IMR-90 (cell line): ENCODE measurements around the gene CHD6. TPM values are rescaled to one million over a fixed set of nuclear protein-coding genes. Genes with fewer than 3 reads are reported as not detected.
A peak's percentile ranks its signal among the peaks of the same experiment; 100 is the strongest.

ENCODE experiments used
- ATAC-seq: fragments of 200-7000 bp; cut with Tn5 transposase; 2 replicates; pipeline ENCODE4 v1.9.1; 2020; ENCODE audit warnings: low read depth, mild to moderate bottlenecking, moderate library complexity
- BruUV-seq: library from RNA; stranded (reverse); fragments of 400-500 nt; replicated peaks from 2 replicates; lab custom pipeline; 2021; lab: Mats Ljungman, UMichigan
- CTCF ChIA-PET: fragments of 300-600 bp; formaldehyde crosslinking; extraction: SDS; loops from one replicate; lab custom pipeline; 2021; ENCODE audit warnings: antibody characterized with exemption; lab: Yijun Ruan, JAX
- POLR2A ChIA-PET: fragments of 300-600 bp; sonication (Branson Sonifier 250); formaldehyde crosslinking; loops from one replicate; lab custom pipeline; 2022; ENCODE audit warnings: antibody characterized with exemption; ENCODE audit not compliant: unreplicated experiment; lab: Charles Lee
- DNase-seq: peaks from one replicate; pipeline ENCODE4 v3.0.0; 2013
- H2AFZ ChIP-seq: replicated peaks from 2 replicates; pipeline ENCODE3; 2013; ENCODE audit warnings: low read length, mild to moderate bottlenecking; ENCODE audit not compliant: poor library complexity
- H2AK5ac ChIP-seq: 2 replicates; pipeline ENCODE4 v1.6.1; 2013; ENCODE audit warnings: low read depth, low read length, inconsistent platforms
- H2AK9ac ChIP-seq: replicated peaks from 2 replicates; pipeline ENCODE3; 2013; ENCODE audit warnings: mild to moderate bottlenecking, low read depth, low read length, moderate library complexity; ENCODE audit not compliant: poor library complexity
- H2BK120ac ChIP-seq: 2 replicates; pipeline ENCODE4 v1.6.1; 2013; ENCODE audit warnings: low read depth, low read length, inconsistent platforms
- H2BK15ac ChIP-seq: 3 replicates; pipeline ENCODE4 v1.6.1; 2013; ENCODE audit warnings: low read depth, low read length, inconsistent platforms
- H2BK20ac ChIP-seq: 2 replicates; pipeline ENCODE4 v1.6.1; 2013; ENCODE audit warnings: low read depth, mild to moderate bottlenecking, inconsistent platforms, low read length, moderate library complexity
- H2BK5ac ChIP-seq: 2 replicates; pipeline ENCODE4 v1.6.1; 2013; ENCODE audit warnings: mild to moderate bottlenecking, low read depth, low read length, inconsistent platforms; ENCODE audit not compliant: poor library complexity, severe bottlenecking
- H3K14ac ChIP-seq: replicated peaks from 2 replicates; pipeline ENCODE4 v1.6.1; 2013; ENCODE audit warnings: low read depth, low read length, inconsistent platforms
- H3K18ac ChIP-seq: 2 replicates; pipeline ENCODE4 v1.6.1; 2013; ENCODE audit warnings: low read depth, low read length, control low read depth
- H3K23ac ChIP-seq: 2 replicates; pipeline ENCODE4 v1.6.1; 2013; ENCODE audit warnings: low read depth, low read length, inconsistent platforms
- H3K27ac ChIP-seq: 2 replicates; pipeline ENCODE4 v1.5.1; 2013; ENCODE audit warnings: mild to moderate bottlenecking, control low read depth, low read length; ENCODE audit not compliant: insufficient read depth
- H3K27me3 ChIP-seq: 2 replicates; pipeline ENCODE4 v1.6.1; 2013; ENCODE audit warnings: low read length; ENCODE audit not compliant: control insufficient read depth, insufficient read depth
- H3K36me3 ChIP-seq: 2 replicates; pipeline ENCODE4 v1.6.1; 2013; ENCODE audit warnings: low read length, mixed read lengths; ENCODE audit not compliant: control insufficient read depth, insufficient read depth
- H3K4ac ChIP-seq: 2 replicates; pipeline ENCODE4 v1.6.1; 2013; ENCODE audit warnings: low read depth, low read length, inconsistent platforms
- H3K4me1 ChIP-seq: 2 replicates; pipeline ENCODE4 v1.6.1; 2013; ENCODE audit warnings: low read length, mixed read lengths; ENCODE audit not compliant: control insufficient read depth, insufficient read depth
- H3K4me2 ChIP-seq: 2 replicates; pipeline ENCODE4 v1.6.1; 2013; ENCODE audit warnings: low read depth, mild to moderate bottlenecking, control low read depth, low read length, moderate library complexity
- H3K4me3 ChIP-seq: 2 replicates; pipeline ENCODE4 v1.5.1; 2013; ENCODE audit warnings: low read depth, mild to moderate bottlenecking, control low read depth, low read length, moderate library complexity; ENCODE audit not compliant: insufficient read depth
- H3K56ac ChIP-seq: 2 replicates; pipeline ENCODE4 v1.6.1; 2013; ENCODE audit warnings: low read length, inconsistent platforms; ENCODE audit not compliant: insufficient read depth; ENCODE audit errors: extremely low read depth
- H3K79me1 ChIP-seq, 2 experiments: 2 replicates each; pipeline ENCODE4 v1.6.1; 2013; ENCODE audit warnings: low read length in 2 of 2, inconsistent platforms in 1 of 2, low read depth in 1 of 2
- H3K9ac ChIP-seq: 2 replicates; pipeline ENCODE4 v1.6.1; 2013; ENCODE audit warnings: low read depth, low read length, control low read depth
- H3K9me1 ChIP-seq: 2 replicates; pipeline ENCODE4 v1.6.1; 2013; ENCODE audit warnings: low read length, inconsistent platforms; ENCODE audit not compliant: insufficient read depth
- H3K9me3 ChIP-seq: 2 replicates; pipeline ENCODE4 v1.6.1; 2013; ENCODE audit warnings: low read length; ENCODE audit not compliant: control insufficient read depth, insufficient read depth
- H4K20me1 ChIP-seq: 2 replicates; pipeline ENCODE4 v1.6.1; 2013; ENCODE audit warnings: low read length, inconsistent platforms; ENCODE audit not compliant: insufficient read depth
- H4K5ac ChIP-seq: 2 replicates; pipeline ENCODE4 v1.6.1; 2013; ENCODE audit warnings: mild to moderate bottlenecking, low read depth, low read length, control low read depth
- H4K8ac ChIP-seq, 2 experiments: 2 replicates each; pipeline ENCODE4 v1.6.1; 2013; ENCODE audit warnings: low read depth in 2 of 2, low read length in 2 of 2, control low read depth in 1 of 2, inconsistent platforms in 1 of 2
- H4K91ac ChIP-seq: 2 replicates; pipeline ENCODE4 v1.6.1; 2013; ENCODE audit warnings: low read depth, low read length, inconsistent platforms; ENCODE audit not compliant: insufficient read depth
- BHLHE40 ChIP-seq: fragments of 150-350 bp; IDR thresholded peaks from 2 replicates; pipeline ENCODE4 v1.6.1; 2016; ENCODE audit warnings: mild to moderate bottlenecking, low read depth, low read length
- CEBPB ChIP-seq: IDR thresholded peaks from 2 replicates; pipeline ENCODE4 v1.6.1; 2012; ENCODE audit warnings: low read depth, low read length, improper control_type of control experiment
- CHD1 ChIP-seq: IDR thresholded peaks from 2 replicates; pipeline ENCODE4 v1.6.1; 2012; ENCODE audit warnings: low read depth, low read length, improper control_type of control experiment
- FOS ChIP-seq: fragments of 150-350 bp; IDR thresholded peaks from 2 replicates; pipeline ENCODE4 v1.6.1; 2016; ENCODE audit warnings: low read depth, low read length
- MAFK ChIP-seq: IDR thresholded peaks from 2 replicates; pipeline ENCODE4 v1.6.1; 2012; ENCODE audit warnings: low read depth, low read length, improper control_type of control experiment
- MAZ ChIP-seq: IDR thresholded peaks from 2 replicates; pipeline ENCODE4 v1.6.1; 2012; ENCODE audit warnings: low read depth, mild to moderate bottlenecking, low read length, improper control_type of control experiment, moderate library complexity, borderline replicate concordance
- MXI1 ChIP-seq: IDR thresholded peaks from 2 replicates; pipeline ENCODE4 v1.6.1; 2012; ENCODE audit warnings: low read depth, mild to moderate bottlenecking, low read length, moderate library complexity, borderline replicate concordance
- NFE2L2 ChIP-seq: fragments of 150-350 bp; IDR thresholded peaks from 2 replicates; pipeline ENCODE4 v1.6.1; 2016; ENCODE audit warnings: low read depth, mild to moderate bottlenecking, low read length
- POLR2A ChIP-seq: IDR thresholded peaks from 2 replicates; pipeline ENCODE4 v1.6.1; 2012; ENCODE audit warnings: mild to moderate bottlenecking, low read depth, low read length
- RAD21 ChIP-seq: IDR thresholded peaks from 2 replicates; pipeline ENCODE4 v1.6.1; 2012; ENCODE audit warnings: low read length, improper control_type of control experiment
- RCOR1 ChIP-seq: IDR thresholded peaks from 2 replicates; pipeline ENCODE4 v1.6.1; 2012; ENCODE audit warnings: mild to moderate bottlenecking, low read length, improper control_type of control experiment; ENCODE audit not compliant: insufficient replicate concordance
- RFX5 ChIP-seq: IDR thresholded peaks from 2 replicates; pipeline ENCODE4 v1.8.0; 2012; ENCODE audit warnings: low read depth, mild to moderate bottlenecking, low read length, moderate library complexity
- SMC3 ChIP-seq: fragments of 150-350 bp; IDR thresholded peaks from 2 replicates; pipeline ENCODE4 v1.6.1; 2016; ENCODE audit warnings: low read depth, mild to moderate bottlenecking, antibody characterized with exemption, low read length, moderate library complexity
- WGBS, 2 experiments: methylation state at CpG; one replicate each; pipeline versions ENCODE4 v1.1.5 to v1.1.7; 2013; ENCODE audit warnings: missing lambda C conversion rate in 2 of 2; ENCODE audit not compliant: insufficient read length in 1 of 2; ENCODE audit errors: extremely low coverage in 2 of 2; 5-methylcytosine and 5-hydroxymethylcytosine counted together
- dilution Hi-C: fragments of 300-500 bp; cut with HindIII; formaldehyde crosslinking; loops from one replicate; pipeline ENCODE4 v1.14.3; 2018; ENCODE audit warnings: low sequenced_read_pairs; ENCODE audit not compliant: unreplicated experiment
- in situ Hi-C: fragments of 300-500 bp; cut with MboI; formaldehyde crosslinking; loops from 3 replicates; pipeline ENCODE4 v1.14.3; 2019; ENCODE audit warnings: low sequenced_read_pairs, inconsistent platforms, mixed read lengths
- intact Hi-C: fragments of 100-400 bp; cut with micrococcal nuclease; formaldehyde crosslinking; loops from 2 replicates; pipeline ENCODE4 v1.10.0; 2022
- polyA plus RNA-seq, 3 experiments: library from polyadenylated mRNA; depleted of rRNA; stranded (reverse); fragments of >200 nt; gene quantifications; 2 replicates each; pipeline ENCODE4 v1.2.3, GENCODE V29; 2012; ENCODE audit warnings: low replicate concordance in 1 of 3
- total RNA-seq: library from RNA; depleted of rRNA; stranded (reverse); fragments of >200 nt; gene quantifications from 2 replicates; pipeline ENCODE4 v1.2.3, GENCODE V29; 2012
- TF ChIP-seq, protein P1 (sequence below): conservative IDR thresholded peaks from 2 replicates; pipeline ENCODE4 v1.5.1; 2012; ENCODE audit warnings: mild to moderate bottlenecking, low read depth, low read length, improper control_type of control experiment
- TF ChIP-seq, protein P2 (sequence below): fragments of 150-350 bp; IDR thresholded peaks from 2 replicates; pipeline ENCODE4 v1.6.1; 2017; ENCODE audit warnings: mild to moderate bottlenecking, antibody characterized with exemption, low read length, low read depth
- TF ChIP-seq, protein P3 (sequence below): fragments of 150-350 bp; IDR thresholded peaks from 2 replicates; pipeline ENCODE4 v1.6.1; 2016; ENCODE audit warnings: low read depth, mild to moderate bottlenecking, low read length, moderate library complexity, borderline replicate concordance

CHD6 gene
- total and polyA plus RNA-seq, 2 of the 4 experiments (the other 2 are of a cell fraction), result 8.8 to 26.7 TPM

DNA sequence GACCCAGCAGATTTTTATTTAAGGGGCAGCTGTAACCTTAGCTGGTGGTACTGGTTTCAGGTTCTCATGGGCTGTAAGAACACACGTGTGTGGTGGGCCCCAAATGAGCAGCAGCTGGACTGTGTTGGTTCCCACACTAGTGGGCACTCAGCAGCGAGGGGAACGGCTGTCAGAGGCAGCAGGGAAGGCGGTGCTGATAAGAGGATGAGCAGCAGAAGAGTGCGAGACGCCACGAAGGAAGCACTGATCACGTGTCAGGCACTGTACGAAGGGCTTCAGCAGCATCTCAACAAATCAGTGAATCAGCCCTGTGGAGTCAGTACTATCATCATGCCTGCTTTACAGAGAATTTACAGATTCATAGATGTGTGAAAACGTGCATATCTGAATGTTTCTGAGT is 210.6 kb downstream of the CHD6 start:
- Histone ChIP-seq H4K8ac (no peak overlapping the region), H2BK120ac (no peak overlapping the region), H3K79me1 (no peaks in the 10 kb centered on the region; a peak in 1 of 4 replicates), H3K9me1 (peaks cover 3% of the 10 kb centered on the region; the same call in 1 of the 2 replicates), H4K20me1 (no peaks in the 10 kb centered on the region; the same call in 1 of the 2 replicates), H3K4me1 (no peaks in the 10 kb centered on the region), H2AK9ac (no peak overlapping the region), H3K14ac (no peak overlapping the region), H3K27ac (no peak overlapping the region), H2BK15ac (no peak overlapping the region), H3K27me3 (no peaks in the 10 kb centered on the region), H3K4me3 (no peak overlapping the region), H2AFZ (no peak overlapping the region), H3K9ac (no peak overlapping the region), H3K23ac (no peak overlapping the region), H4K5ac (no peak overlapping the region), H3K9me3 (no peaks in the 10 kb centered on the region), H3K36me3 (peaks cover 60% of the 10 kb centered on the region), H3K4ac (no peak overlapping the region), H3K18ac (no peak overlapping the region), H2BK5ac (no peak overlapping the region), H2BK20ac (no peak overlapping the region), H2AK5ac (0 out of 2 replicates have a peak overlapping the region, but pooled peaks have one; percentile 26), H3K56ac (0 out of 2 replicates have a peak overlapping the region, but pooled peaks have one; percentile 11), H3K4me2 (no peak overlapping the region), H4K91ac (no peak overlapping the region)
- in situ Hi-C loops, result no loop called here
- intact Hi-C loops, result no loop called here
- ATAC-seq (no peak), DNase-seq (no peak)
- ChIA-PET CTCF (interaction anchor here (0.6 kb wide), 1 partner anchor 11 kb away, joined by 3 read pairs; no protein-coding TSS in a partner anchor), POLR2A (no interaction called here)
- dilution Hi-C loops, result no loop called here
- 77% methylated on average over 3 of the region's 10 CpGs; no CpG with 5 or more reads in 1 of the 2 experiments for WGBS, 2 experiments
- TF ChIP-seq, protein P1, sequence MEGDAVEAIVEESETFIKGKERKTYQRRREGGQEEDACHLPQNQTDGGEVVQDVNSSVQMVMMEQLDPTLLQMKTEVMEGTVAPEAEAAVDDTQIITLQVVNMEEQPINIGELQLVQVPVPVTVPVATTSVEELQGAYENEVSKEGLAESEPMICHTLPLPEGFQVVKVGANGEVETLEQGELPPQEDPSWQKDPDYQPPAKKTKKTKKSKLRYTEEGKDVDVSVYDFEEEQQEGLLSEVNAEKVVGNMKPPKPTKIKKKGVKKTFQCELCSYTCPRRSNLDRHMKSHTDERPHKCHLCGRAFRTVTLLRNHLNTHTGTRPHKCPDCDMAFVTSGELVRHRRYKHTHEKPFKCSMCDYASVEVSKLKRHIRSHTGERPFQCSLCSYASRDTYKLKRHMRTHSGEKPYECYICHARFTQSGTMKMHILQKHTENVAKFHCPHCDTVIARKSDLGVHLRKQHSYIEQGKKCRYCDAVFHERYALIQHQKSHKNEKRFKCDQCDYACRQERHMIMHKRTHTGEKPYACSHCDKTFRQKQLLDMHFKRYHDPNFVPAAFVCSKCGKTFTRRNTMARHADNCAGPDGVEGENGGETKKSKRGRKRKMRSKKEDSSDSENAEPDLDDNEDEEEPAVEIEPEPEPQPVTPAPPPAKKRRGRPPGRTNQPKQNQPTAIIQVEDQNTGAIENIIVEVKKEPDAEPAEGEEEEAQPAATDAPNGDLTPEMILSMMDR, result no peak
- TF ChIP-seq MAFK, result no peak
- TF ChIP-seq, protein P2, sequence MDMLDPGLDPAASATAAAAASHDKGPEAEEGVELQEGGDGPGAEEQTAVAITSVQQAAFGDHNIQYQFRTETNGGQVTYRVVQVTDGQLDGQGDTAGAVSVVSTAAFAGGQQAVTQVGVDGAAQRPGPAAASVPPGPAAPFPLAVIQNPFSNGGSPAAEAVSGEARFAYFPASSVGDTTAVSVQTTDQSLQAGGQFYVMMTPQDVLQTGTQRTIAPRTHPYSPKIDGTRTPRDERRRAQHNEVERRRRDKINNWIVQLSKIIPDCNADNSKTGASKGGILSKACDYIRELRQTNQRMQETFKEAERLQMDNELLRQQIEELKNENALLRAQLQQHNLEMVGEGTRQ, result no peak
- no peak for TF ChIP-seq POLR2A
- TF ChIP-seq, protein P3, sequence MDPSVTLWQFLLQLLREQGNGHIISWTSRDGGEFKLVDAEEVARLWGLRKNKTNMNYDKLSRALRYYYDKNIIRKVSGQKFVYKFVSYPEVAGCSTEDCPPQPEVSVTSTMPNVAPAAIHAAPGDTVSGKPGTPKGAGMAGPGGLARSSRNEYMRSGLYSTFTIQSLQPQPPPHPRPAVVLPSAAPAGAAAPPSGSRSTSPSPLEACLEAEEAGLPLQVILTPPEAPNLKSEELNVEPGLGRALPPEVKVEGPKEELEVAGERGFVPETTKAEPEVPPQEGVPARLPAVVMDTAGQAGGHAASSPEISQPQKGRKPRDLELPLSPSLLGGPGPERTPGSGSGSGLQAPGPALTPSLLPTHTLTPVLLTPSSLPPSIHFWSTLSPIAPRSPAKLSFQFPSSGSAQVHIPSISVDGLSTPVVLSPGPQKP, result no peak
- TF ChIP-seq RAD21, result no peak
- TF ChIP-seq BHLHE40, result no peak
- TF ChIP-seq SMC3, result no peak
- no peak for TF ChIP-seq NFE2L2
- TF ChIP-seq MAZ, result no peak
- no peak for TF ChIP-seq CEBPB
- TF ChIP-seq RCOR1, result no peak
- TF ChIP-seq FOS, result no peak
- no peak for TF ChIP-seq RFX5
- no peak for TF ChIP-seq CHD1
- no peak for TF ChIP-seq MXI1
- no TSS peak for BruUV-seq
